WI38 (cell line): Measurements from ENCODE around the gene FBXL7.
"Not testable (repeated sequence)": the region's sequence is repeated elsewhere in the genome, so short reads cannot be mapped to it uniquely, and the experiment has no call there.

Source experiments
- H3K4me3 ChIP-seq: 2 replicates; pipeline ENCODE4 v1.5.1; 2011; ENCODE audit warnings: low read depth, mild to moderate bottlenecking, control low read depth, low read length
- TF ChIP-seq, protein P1 (sequence below): IDR thresholded peaks from 2 replicates; pipeline ENCODE4 v1.5.1; 2012; ENCODE audit warnings: low read depth, mild to moderate bottlenecking, control low read depth, low read length

The FBXL7 gene

DNA sequence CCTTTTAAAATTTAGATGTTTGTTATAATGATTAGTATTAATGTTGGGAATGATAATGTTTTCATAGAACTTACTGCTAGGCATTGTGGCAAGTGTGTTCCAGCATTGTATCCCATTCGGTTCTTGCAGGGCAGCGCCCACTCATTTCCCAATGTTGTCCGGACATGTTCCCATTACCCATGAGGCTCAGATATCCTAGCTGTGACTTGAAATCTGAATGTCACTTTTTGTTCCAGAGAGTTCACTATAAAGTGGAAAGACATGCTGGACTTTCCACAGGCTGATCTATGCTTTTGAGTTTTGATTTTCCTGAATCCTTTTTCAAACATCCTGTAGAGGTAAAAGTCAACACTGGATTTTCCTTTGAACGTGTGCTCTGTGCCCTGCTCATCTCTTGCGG, 350.6 kb downstream of the FBXL7 start:
- no peak overlapping the region for H3K4me3 ChIP-seq
- TF ChIP-seq, protein P1, sequence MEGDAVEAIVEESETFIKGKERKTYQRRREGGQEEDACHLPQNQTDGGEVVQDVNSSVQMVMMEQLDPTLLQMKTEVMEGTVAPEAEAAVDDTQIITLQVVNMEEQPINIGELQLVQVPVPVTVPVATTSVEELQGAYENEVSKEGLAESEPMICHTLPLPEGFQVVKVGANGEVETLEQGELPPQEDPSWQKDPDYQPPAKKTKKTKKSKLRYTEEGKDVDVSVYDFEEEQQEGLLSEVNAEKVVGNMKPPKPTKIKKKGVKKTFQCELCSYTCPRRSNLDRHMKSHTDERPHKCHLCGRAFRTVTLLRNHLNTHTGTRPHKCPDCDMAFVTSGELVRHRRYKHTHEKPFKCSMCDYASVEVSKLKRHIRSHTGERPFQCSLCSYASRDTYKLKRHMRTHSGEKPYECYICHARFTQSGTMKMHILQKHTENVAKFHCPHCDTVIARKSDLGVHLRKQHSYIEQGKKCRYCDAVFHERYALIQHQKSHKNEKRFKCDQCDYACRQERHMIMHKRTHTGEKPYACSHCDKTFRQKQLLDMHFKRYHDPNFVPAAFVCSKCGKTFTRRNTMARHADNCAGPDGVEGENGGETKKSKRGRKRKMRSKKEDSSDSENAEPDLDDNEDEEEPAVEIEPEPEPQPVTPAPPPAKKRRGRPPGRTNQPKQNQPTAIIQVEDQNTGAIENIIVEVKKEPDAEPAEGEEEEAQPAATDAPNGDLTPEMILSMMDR: no peak

DNA sequence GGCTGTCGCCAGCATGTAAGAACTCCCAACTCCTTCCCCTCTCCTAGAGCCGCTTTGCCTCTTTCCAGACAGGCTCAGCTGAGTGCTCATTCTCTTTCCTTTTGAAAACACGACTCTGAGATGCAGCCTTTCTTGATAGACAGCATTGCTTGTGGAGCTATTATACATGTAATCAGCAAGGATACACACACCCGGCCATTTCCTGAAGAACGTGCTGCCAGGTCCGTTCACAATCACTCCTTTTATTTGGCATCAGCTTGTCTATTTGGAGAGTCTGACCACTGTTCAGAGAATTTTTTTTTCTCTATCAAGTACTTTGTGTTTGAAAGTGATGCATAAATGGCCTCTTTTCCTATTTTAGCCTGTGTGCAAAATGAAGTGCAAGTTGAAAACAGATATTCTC, 351.0 kb downstream of the FBXL7 start:
- TF ChIP-seq, protein P1: no peak
- no peak overlapping the region for H3K4me3 ChIP-seq

DNA sequence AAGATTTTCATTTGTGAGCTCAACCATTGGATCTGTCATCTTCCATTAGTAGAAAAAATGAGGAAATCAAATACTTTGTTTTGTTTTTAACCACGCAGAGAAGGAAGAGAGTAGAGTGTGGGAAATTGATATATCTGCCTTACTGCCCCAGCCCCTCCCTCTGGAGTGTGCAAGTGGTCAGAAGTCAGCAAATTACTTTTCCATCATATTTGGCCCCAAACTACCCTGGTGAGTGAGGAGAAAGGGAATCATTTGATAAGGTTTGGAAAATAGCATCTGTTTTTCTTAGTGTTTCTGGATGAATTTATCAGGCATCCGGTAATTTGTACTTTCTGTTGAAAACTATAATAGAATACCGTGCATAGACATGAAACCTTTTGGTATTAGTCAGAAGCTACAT, 352.2 kb downstream of the FBXL7 start:
- H3K4me3 ChIP-seq: no peak overlapping the region
- TF ChIP-seq, protein P1: no peak

DNA sequence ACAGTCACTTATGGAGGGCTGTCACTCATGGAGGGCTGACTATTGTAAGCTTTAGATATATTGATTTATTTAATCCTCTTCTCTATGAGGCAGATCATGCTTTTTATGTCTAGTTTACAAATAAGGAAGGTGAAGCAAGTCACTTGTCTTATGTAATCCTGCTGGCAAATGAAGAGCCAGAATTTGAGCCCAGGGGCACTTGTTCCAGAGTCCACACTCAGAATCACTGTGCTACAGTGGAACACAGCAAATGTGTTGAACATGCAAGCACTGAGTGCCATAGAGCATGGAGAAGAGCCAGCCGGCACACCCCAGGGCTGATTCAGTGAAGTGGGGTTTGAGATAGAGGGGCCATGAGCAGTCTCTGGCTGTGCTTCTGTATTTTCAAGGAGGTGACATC, 353.0 kb downstream of the FBXL7 start:
- TF ChIP-seq, protein P1: no peak
- H3K4me3 ChIP-seq: no peak overlapping the region

DNA sequence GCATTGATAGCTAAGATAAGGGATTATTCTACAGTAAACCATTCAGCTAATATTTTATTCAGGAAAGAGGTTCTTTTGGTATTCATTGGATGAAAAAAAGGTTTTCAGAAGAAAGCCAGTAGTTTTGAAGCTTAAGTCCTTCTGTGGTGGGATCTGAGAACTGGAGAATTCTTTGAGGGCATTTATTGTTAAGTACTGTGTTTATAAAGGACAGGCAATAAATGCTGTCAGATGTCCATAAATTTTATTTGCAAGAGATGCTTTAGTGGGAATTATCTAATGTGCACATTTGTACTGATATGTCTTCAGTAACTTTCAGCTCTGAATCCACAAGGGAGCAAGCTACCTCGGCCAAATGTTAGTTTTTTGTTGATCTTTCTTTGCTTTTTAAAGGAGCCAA, 358.3 kb downstream of the FBXL7 start:
- TF ChIP-seq, protein P1: no peak
- no peak overlapping the region for H3K4me3 ChIP-seq

DNA sequence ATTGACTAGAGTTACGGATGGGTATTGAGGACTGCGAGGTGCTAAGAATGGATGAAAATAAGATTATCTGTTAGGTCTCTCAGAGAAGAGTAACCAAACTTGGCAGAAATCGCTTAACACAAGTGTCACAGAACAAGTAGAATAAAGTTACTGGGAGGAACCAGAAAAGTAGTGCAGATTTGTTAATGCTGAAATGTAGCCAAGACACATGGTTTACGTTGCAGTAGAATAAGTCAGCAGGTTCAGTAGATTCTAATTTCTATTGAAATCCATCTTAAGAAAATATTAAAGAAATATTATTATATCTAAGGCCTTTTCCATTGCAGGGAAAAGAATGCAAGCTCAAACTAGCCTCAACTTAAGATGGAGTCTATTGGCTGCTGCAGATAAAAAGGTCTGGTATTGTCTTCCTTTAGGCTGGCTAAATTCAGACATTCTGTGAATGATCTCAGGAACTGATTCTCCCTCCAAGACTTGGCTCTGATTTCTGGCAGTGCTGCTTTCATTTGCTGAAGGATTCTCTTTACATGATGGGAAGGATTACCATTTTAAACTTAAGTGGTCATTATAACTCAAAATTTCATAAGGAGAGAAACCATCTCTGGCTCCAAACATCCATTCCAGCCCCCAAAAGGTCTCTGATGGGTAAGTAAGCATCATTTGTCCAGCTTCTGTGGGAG, 364.7 kb downstream of the FBXL7 start:
- TF ChIP-seq, protein P1: no peak
- H3K4me3 ChIP-seq: no peak overlapping the region

DNA sequence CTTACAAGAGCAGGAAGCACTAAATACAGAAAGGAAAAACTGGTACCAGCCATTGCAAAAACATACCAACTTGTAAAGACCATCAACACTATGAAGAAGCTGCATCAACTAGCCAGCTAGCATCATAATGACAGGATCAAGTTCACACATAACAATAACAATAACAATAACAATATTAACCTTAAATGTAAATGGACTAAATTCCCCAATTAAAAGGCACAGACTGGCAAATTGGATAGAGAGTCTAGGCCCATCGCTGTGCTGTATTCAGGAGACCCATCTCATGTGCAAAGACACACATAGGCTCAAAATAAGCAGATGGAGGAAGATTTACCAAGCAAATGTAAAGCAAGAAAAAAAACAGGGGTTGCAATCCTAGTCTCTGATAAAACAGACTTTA, 372.3 kb downstream of the FBXL7 start:
- not testable (repeated sequence) for H3K4me3 ChIP-seq

DNA sequence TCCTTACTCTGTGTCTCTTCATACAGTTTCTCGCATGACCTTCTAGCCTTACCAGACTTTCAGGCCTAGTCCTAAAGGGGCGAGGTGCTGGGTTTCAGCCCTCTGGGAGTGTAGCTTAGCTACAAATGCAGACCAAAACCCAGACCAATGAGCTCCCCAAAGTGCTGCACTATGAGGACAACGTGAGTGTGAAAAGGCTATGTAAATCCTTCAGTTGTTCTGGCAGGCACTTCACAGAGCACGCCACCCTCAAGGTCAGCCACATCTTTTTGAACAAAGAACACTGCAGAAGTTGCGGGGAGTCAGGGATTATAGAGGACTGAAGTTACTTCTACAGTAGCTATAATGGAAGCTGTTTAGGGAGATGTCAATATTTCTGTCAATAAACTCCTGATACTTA, 377.9 kb downstream of the FBXL7 start:
- no peak overlapping the region for H3K4me3 ChIP-seq
- TF ChIP-seq, protein P1: no peak
